HCT116 (cell line): Measurements from ENCODE around the gene TBX5. TPM values are rescaled to one million over a fixed set of nuclear protein-coding genes. Genes with fewer than 3 reads are reported as not detected.

Experiments
- ATAC-seq: fragments of 200-7000 bp; cut with Tn5 transposase; 2 replicates; pipeline ENCODE4 v1.9.1; 2020; ENCODE audit warnings: mild to moderate bottlenecking, moderate library complexity
- BruUV-seq: library from RNA; stranded (reverse); fragments of 400-500 nt; replicated peaks from 2 replicates; lab custom pipeline; 2021; lab: Mats Ljungman, UMichigan
- CTCF ChIA-PET: fragments of 300-600 bp; sonication (Branson Sonifier 250); formaldehyde crosslinking; loops from one replicate; lab custom pipeline; 2021; ENCODE audit warnings: antibody characterized with exemption; lab: Charles Lee
- POLR2A ChIA-PET: fragments of 300-600, 350-600 bp; sonication (Branson Sonifier 250); formaldehyde crosslinking; loops from one replicate; lab custom pipeline; 2021; ENCODE audit warnings: antibody characterized with exemption; lab: Charles Lee
- RAD21 ChIA-PET, 2 experiments: fragments of 300-600 bp; sonication (Branson Sonifier 250); formaldehyde crosslinking; loops; one replicate each; lab custom pipeline; 2023; ENCODE audit warnings: low total read pairs in 2 of 2; ENCODE audit not compliant: uncharacterized antibody in 2 of 2, unreplicated experiment in 2 of 2, low non-redundant PET in 1 of 2; lab: Charles Lee
- DNase-seq: peaks from one replicate; pipeline ENCODE4 v3.0.0-alpha.2; 2010; ENCODE audit warnings: low read depth, low spot score
- H2AFZ ChIP-seq: fragments of 200-600 bp; shearing (Covaris generic), sonication (generic); 2 replicates; pipeline ENCODE4 v1.6.1; 2017; ENCODE audit warnings: low read depth, mixed run types, mixed read lengths, antibody characterized with exemption, low read length; ENCODE audit not compliant: poor library complexity, severe bottlenecking
- H3K27ac ChIP-seq: 2 replicates; pipeline ENCODE4 v1.5.1; 2012; ENCODE audit warnings: low read depth, low read length
- H3K27me3 ChIP-seq: fragments of 200-600 bp; sonication (generic); 2 replicates; pipeline ENCODE4 v1.6.1; 2016; ENCODE audit warnings: mixed run types, low read length, mixed read lengths; ENCODE audit not compliant: insufficient read depth
- H3K36me3 ChIP-seq, 2 experiments: fragments of 200-500 bp in 1 of 2; fragments of 200-600 bp in 1 of 2; sonication (Bioruptor generic) in 1 of 2; sonication (generic) in 1 of 2; 2 replicates each; pipeline versions ENCODE4 v1.5.1 to v1.6.1; 2014 to 2016; ENCODE audit warnings: low read length in 2 of 2, inconsistent platforms in 1 of 2, mixed read lengths in 1 of 2, mixed run types in 1 of 2; ENCODE audit not compliant: insufficient read depth in 2 of 2, control insufficient read depth in 1 of 2
- H3K4me1 ChIP-seq, 2 experiments: fragments of 200-600 bp in 1 of 2; sonication (generic) in 1 of 2; 2 replicates each; pipeline versions ENCODE4 v1.5.1 to v1.6.1; 2012 to 2017; ENCODE audit warnings: low read length in 2 of 2, inconsistent platforms in 1 of 2, mild to moderate bottlenecking in 1 of 2, mixed read lengths in 1 of 2, mixed run types in 1 of 2, moderate library complexity in 1 of 2; ENCODE audit not compliant: insufficient read depth in 2 of 2, control insufficient read depth in 1 of 2
- H3K4me2 ChIP-seq: fragments of 200-600 bp; sonication (generic); 2 replicates; pipeline ENCODE4 v1.6.1; 2017; ENCODE audit warnings: mixed run types, low read length, mixed read lengths
- H3K4me3 ChIP-seq, 2 experiments: fragments of 200-600 bp in 1 of 2; sonication (generic) in 1 of 2; replicated peaks in 1 of 2; 2 replicates each; pipeline ENCODE4 v1.5.1; 2011 to 2016; ENCODE audit warnings: low read length in 2 of 2, control low read depth in 1 of 2, low read depth in 1 of 2, mild to moderate bottlenecking in 1 of 2, mixed read lengths in 1 of 2, mixed run types in 1 of 2
- H3K79me2 ChIP-seq: fragments of 200-600 bp; sonication (generic); 2 replicates; pipeline ENCODE4 v1.6.1; 2017; ENCODE audit warnings: mild to moderate bottlenecking, mixed run types, low read length, moderate library complexity, mixed read lengths; ENCODE audit not compliant: insufficient read depth
- H3K9ac ChIP-seq: fragments of 200-600 bp; sonication (generic); 2 replicates; pipeline ENCODE4 v1.6.1; 2016; ENCODE audit warnings: low read length, mixed read lengths
- H3K9me2 ChIP-seq: fragments of 200-600 bp; sonication (generic), shearing (Covaris generic); 2 replicates; pipeline ENCODE4 v1.6.1; 2017; ENCODE audit warnings: mixed run types, mild to moderate bottlenecking, moderate library complexity; ENCODE audit not compliant: insufficient read depth
- H3K9me3 ChIP-seq, 2 experiments: fragments of 200-500 bp in 1 of 2; fragments of 200-600 bp in 1 of 2; sonication (Bioruptor generic) in 1 of 2; sonication (generic) in 1 of 2; 2 replicates each; pipeline ENCODE4 v1.6.1; 2014 to 2017; ENCODE audit warnings: low read length in 2 of 2, mixed read lengths in 2 of 2, inconsistent platforms in 1 of 2, low read depth in 1 of 2, mild to moderate bottlenecking in 1 of 2, mixed run types in 1 of 2, moderate library complexity in 1 of 2; ENCODE audit not compliant: control insufficient read depth in 1 of 2, insufficient read depth in 1 of 2
- H4K20me1 ChIP-seq: fragments of 200-600 bp; sonication (generic), shearing (Covaris generic); 2 replicates; pipeline ENCODE4 v1.6.1; 2017; ENCODE audit warnings: mixed run types, mild to moderate bottlenecking, moderate library complexity; ENCODE audit not compliant: insufficient read depth
- CEBPB ChIP-seq: IDR thresholded peaks from 2 replicates; pipeline ENCODE4 v1.6.1; 2012; ENCODE audit warnings: low read depth
- EGR1 ChIP-seq: IDR thresholded peaks from 2 replicates; pipeline ENCODE4 v1.6.1; 2012; ENCODE audit warnings: low read depth
- EZH2 ChIP-seq: fragments of 200-600 bp; sonication (generic); IDR thresholded peaks from 2 replicates; pipeline ENCODE4 v1.6.1; 2017; ENCODE audit warnings: antibody characterized with exemption, mixed run types
- EZH2phosphoT487 ChIP-seq: fragments of 200-600 bp; IDR thresholded peaks from 2 replicates; pipeline ENCODE4 v1.6.1; 2018; ENCODE audit warnings: antibody characterized with exemption, borderline replicate concordance
- JUND ChIP-seq: IDR thresholded peaks from 2 replicates; pipeline ENCODE4 v1.6.1; 2012
- POLR2A ChIP-seq: IDR thresholded peaks from 2 replicates; pipeline ENCODE4 v1.7.0; 2011; ENCODE audit warnings: borderline replicate concordance; ENCODE audit not compliant: insufficient read depth, insufficient read length; ENCODE audit errors: extremely low read depth
- POLR2AphosphoS5 ChIP-seq: IDR thresholded peaks from 2 replicates; pipeline ENCODE4 v1.6.1; 2011; ENCODE audit warnings: mild to moderate bottlenecking, low read depth, low read length, moderate library complexity
- RAD21 ChIP-seq: IDR thresholded peaks from 2 replicates; pipeline ENCODE4 v1.6.1; 2012; ENCODE audit warnings: low read depth, mild to moderate bottlenecking
- SP1 ChIP-seq: IDR thresholded peaks from 2 replicates; pipeline ENCODE4 v1.6.1; 2012; ENCODE audit warnings: low read depth
- TCF7L2 ChIP-seq: IDR thresholded peaks from 2 replicates; pipeline ENCODE4 v1.7.0; 2011; ENCODE audit warnings: borderline replicate concordance, inconsistent platforms; ENCODE audit not compliant: insufficient read depth, insufficient read length; ENCODE audit errors: extremely low read depth
- ZNF274 ChIP-seq: fragments of 200-500 bp; sonication (Bioruptor generic); IDR thresholded peaks from 2 replicates; pipeline ENCODE4 v1.6.1; 2014; ENCODE audit warnings: mild to moderate bottlenecking, low read depth, low read length, inconsistent platforms
- intact Hi-C: fragments of 100-400 bp; cut with micrococcal nuclease; formaldehyde crosslinking; loops from 2 replicates; pipeline ENCODE4 v1.10.0; 2022
- total RNA-seq: library from RNA; stranded (reverse); gene quantifications from one replicate; pipeline ENCODE4 v1.2.1, GENCODE V29; 2021; ENCODE audit not compliant: unreplicated experiment
- TF ChIP-seq, protein P1 (sequence below): IDR thresholded peaks from 2 replicates; pipeline ENCODE4 v1.6.1; 2012; ENCODE audit warnings: low read depth
- TF ChIP-seq, protein P2 (sequence below): IDR thresholded peaks from 2 replicates; pipeline ENCODE4 v1.6.1; 2012
- TF ChIP-seq, protein P3 (sequence below): IDR thresholded peaks from 2 replicates; pipeline ENCODE4 v1.6.1; 2012
- TF ChIP-seq, protein P4 (sequence below), 3 experiments: fragments of 200-600 bp in 1 of 3; sonication (generic) in 1 of 3; IDR thresholded peaks in 2 of 3; conservative IDR thresholded peaks in 1 of 3; 2 replicates each; pipeline ENCODE4 v1.5.1; 2012 to 2017; ENCODE audit warnings: low read depth in 2 of 3, low read length in 2 of 3, antibody characterized with exemption in 1 of 3, borderline replicate concordance in 1 of 3, control low read depth in 1 of 3, mild to moderate bottlenecking in 1 of 3, mixed read lengths in 1 of 3, mixed run types in 1 of 3, moderate library complexity in 1 of 3; ENCODE audit not compliant: insufficient read depth in 1 of 3

Gene TBX5
- total RNA-seq, 1 experiment from 2014 or later: 0.10 TPM

GRCh38 chr12:114395233-114395632, 10.7 kb downstream of the TBX5 start:
- RAD21 ChIA-PET: no interaction called here
- intact Hi-C loops: no loop called here

More at GRCh38 chr12:114395233-114395632, 10.7 kb downstream of the TBX5 start:
- no peak overlapping the region for H3K4me3 ChIP-seq
- ATAC-seq: no peak
- no peak overlapping the region for H3K9ac ChIP-seq
- no peaks in the 10 kb centered on the region for H3K36me3 ChIP-seq
- BruUV-seq: no TSS peak
- no peaks in the 10 kb centered on the region for H3K9me2 ChIP-seq
- DNase-seq: no peak
- H3K9me3 ChIP-seq: no peaks in the 10 kb centered on the region
- no peaks in the 10 kb centered on the region for H4K20me1 ChIP-seq
- no peak overlapping the region for H3K27ac ChIP-seq
- POLR2A ChIA-PET: no interaction called here
- H2AFZ ChIP-seq: no peak overlapping the region
- H3K4me2 ChIP-seq: no peak overlapping the region
- peaks cover 0 to 7% of the 10 kb centered on the region in 2 experiments; a peak in 2 of 4 replicates for H3K4me1 ChIP-seq
- TF ChIP-seq, protein P1, sequence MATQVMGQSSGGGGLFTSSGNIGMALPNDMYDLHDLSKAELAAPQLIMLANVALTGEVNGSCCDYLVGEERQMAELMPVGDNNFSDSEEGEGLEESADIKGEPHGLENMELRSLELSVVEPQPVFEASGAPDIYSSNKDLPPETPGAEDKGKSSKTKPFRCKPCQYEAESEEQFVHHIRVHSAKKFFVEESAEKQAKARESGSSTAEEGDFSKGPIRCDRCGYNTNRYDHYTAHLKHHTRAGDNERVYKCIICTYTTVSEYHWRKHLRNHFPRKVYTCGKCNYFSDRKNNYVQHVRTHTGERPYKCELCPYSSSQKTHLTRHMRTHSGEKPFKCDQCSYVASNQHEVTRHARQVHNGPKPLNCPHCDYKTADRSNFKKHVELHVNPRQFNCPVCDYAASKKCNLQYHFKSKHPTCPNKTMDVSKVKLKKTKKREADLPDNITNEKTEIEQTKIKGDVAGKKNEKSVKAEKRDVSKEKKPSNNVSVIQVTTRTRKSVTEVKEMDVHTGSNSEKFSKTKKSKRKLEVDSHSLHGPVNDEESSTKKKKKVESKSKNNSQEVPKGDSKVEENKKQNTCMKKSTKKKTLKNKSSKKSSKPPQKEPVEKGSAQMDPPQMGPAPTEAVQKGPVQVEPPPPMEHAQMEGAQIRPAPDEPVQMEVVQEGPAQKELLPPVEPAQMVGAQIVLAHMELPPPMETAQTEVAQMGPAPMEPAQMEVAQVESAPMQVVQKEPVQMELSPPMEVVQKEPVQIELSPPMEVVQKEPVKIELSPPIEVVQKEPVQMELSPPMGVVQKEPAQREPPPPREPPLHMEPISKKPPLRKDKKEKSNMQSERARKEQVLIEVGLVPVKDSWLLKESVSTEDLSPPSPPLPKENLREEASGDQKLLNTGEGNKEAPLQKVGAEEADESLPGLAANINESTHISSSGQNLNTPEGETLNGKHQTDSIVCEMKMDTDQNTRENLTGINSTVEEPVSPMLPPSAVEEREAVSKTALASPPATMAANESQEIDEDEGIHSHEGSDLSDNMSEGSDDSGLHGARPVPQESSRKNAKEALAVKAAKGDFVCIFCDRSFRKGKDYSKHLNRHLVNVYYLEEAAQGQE: no peak
- no peak for TF ChIP-seq SP1
- no peak for TF ChIP-seq EGR1
- no peak for TF ChIP-seq JUND
- TF ChIP-seq POLR2A: no peak
- no peak for TF ChIP-seq POLR2AphosphoS5
- TF ChIP-seq TCF7L2: no peak
- TF ChIP-seq, protein P2, sequence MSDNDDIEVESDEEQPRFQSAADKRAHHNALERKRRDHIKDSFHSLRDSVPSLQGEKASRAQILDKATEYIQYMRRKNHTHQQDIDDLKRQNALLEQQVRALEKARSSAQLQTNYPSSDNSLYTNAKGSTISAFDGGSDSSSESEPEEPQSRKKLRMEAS: no peak
- TF ChIP-seq EZH2phosphoT487: no peak
- TF ChIP-seq, protein P3, sequence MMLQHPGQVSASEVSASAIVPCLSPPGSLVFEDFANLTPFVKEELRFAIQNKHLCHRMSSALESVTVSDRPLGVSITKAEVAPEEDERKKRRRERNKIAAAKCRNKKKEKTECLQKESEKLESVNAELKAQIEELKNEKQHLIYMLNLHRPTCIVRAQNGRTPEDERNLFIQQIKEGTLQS: no peak
- TF ChIP-seq RAD21: no peak
- no peak for TF ChIP-seq ZNF274
- TF ChIP-seq, protein P4, sequence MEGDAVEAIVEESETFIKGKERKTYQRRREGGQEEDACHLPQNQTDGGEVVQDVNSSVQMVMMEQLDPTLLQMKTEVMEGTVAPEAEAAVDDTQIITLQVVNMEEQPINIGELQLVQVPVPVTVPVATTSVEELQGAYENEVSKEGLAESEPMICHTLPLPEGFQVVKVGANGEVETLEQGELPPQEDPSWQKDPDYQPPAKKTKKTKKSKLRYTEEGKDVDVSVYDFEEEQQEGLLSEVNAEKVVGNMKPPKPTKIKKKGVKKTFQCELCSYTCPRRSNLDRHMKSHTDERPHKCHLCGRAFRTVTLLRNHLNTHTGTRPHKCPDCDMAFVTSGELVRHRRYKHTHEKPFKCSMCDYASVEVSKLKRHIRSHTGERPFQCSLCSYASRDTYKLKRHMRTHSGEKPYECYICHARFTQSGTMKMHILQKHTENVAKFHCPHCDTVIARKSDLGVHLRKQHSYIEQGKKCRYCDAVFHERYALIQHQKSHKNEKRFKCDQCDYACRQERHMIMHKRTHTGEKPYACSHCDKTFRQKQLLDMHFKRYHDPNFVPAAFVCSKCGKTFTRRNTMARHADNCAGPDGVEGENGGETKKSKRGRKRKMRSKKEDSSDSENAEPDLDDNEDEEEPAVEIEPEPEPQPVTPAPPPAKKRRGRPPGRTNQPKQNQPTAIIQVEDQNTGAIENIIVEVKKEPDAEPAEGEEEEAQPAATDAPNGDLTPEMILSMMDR (IDR thresholded peaks at IDR 0.05 in 2 of 3, conservative IDR thresholded peaks at IDR 0.05 in 1 of 3; ENCODE audit: borderline replicate concordance in 1 of 3, insufficient read depth in 1 of 3, low read depth in 2 of 3, low read length in 2 of 3): no peak
- no peak for TF ChIP-seq EZH2
- no peak for TF ChIP-seq CEBPB
- CTCF ChIA-PET: no interaction called here
- no peaks in the 10 kb centered on the region for H3K79me2 ChIP-seq
- peaks cover 49% of the 10 kb centered on the region; the same call in 1 of the 2 replicates for H3K27me3 ChIP-seq
